GM12875 (cell line): ENCODE data around the gene SOX12.
A peak's percentile ranks its signal among the peaks of the same experiment; 100 is the strongest.

Source experiments
- H3K4me3 ChIP-seq: one replicate; pipeline ENCODE4 v1.5.1; 2011; ENCODE audit warnings: low read depth, low read length, control low read depth
- TF ChIP-seq, protein P1 (sequence below): IDR thresholded peaks from 2 replicates; pipeline ENCODE4 v1.5.1; 2011; ENCODE audit warnings: low read depth, mild to moderate bottlenecking, control low read depth, inconsistent platforms, low read length, moderate library complexity, borderline replicate concordance; ENCODE audit not compliant: insufficient read depth

Gene SOX12

DNA sequence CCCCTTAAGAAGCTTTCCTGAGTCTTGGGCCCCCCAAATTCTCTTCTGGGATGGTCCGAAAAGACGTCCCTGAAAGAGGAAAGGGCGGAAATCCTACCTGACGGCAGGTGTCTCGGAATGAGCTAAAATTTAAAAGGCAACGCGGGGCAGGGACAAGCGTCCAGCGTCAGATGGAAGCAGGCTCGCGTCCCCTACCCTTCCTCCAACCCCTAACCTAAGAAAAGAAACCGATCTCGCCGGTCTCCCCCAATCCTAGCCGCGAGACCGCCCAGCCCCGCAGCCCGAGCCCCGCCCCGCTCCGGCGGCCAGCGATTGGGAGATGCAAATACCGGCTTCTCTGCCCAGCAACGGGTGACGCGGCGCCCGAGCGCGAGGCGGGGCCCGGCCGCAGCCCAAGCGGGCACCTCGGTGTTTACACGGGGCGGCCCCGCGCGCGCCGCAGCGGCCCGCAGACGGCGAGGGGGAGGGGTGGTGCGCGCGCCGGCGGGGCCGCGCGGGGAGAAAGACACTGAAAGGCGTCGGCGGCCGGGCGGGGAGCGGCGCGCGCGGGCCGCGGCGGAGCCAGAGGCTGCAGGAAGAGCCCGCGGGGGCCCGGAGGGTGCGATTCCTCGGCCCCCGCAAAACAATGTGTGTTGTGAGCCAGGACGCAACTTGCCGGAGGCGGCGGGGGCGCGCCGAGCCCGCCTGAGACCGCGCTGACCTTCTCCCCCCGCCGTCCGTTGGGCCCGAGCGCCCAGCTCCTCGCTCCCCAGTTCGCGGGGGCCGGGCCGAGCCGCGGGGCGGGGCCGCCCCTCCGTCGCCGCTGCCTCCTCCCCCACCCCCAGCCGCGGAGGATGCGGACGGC, at the start of gene SOX12:
Gene SOX12 (plus strand): TSS at position 508 of the 844 bp plus-strand sequence. CDS start 373 bp downstream, outside the sequence.
- H3K4me3 ChIP-seq: peak within 1 kb of the TSS; percentile 61
- TF ChIP-seq, protein P1, sequence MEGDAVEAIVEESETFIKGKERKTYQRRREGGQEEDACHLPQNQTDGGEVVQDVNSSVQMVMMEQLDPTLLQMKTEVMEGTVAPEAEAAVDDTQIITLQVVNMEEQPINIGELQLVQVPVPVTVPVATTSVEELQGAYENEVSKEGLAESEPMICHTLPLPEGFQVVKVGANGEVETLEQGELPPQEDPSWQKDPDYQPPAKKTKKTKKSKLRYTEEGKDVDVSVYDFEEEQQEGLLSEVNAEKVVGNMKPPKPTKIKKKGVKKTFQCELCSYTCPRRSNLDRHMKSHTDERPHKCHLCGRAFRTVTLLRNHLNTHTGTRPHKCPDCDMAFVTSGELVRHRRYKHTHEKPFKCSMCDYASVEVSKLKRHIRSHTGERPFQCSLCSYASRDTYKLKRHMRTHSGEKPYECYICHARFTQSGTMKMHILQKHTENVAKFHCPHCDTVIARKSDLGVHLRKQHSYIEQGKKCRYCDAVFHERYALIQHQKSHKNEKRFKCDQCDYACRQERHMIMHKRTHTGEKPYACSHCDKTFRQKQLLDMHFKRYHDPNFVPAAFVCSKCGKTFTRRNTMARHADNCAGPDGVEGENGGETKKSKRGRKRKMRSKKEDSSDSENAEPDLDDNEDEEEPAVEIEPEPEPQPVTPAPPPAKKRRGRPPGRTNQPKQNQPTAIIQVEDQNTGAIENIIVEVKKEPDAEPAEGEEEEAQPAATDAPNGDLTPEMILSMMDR: no peak

DNA sequence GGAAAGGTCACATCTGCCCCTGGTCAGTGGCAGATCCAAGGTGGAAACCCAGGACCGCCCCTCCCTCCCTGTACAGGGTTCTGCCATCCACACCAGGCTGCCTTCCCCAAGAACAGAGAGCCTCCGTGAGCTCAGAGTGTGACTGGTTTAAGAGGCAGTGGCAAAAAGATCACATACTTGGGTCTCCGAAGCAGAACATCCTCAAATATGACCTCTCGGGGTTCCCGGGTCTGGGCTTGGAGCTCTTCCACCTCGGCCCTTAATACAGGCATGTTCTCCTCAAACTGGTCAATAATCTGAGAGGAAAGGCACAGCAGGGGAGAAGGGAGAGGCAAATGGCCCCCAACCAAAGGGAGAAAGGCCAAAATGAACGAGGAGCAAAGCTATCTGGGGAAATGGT, 49.6 kb upstream of the SOX12 start:
- TF ChIP-seq, protein P1: no peak
- no peak overlapping the region for H3K4me3 ChIP-seq

DNA sequence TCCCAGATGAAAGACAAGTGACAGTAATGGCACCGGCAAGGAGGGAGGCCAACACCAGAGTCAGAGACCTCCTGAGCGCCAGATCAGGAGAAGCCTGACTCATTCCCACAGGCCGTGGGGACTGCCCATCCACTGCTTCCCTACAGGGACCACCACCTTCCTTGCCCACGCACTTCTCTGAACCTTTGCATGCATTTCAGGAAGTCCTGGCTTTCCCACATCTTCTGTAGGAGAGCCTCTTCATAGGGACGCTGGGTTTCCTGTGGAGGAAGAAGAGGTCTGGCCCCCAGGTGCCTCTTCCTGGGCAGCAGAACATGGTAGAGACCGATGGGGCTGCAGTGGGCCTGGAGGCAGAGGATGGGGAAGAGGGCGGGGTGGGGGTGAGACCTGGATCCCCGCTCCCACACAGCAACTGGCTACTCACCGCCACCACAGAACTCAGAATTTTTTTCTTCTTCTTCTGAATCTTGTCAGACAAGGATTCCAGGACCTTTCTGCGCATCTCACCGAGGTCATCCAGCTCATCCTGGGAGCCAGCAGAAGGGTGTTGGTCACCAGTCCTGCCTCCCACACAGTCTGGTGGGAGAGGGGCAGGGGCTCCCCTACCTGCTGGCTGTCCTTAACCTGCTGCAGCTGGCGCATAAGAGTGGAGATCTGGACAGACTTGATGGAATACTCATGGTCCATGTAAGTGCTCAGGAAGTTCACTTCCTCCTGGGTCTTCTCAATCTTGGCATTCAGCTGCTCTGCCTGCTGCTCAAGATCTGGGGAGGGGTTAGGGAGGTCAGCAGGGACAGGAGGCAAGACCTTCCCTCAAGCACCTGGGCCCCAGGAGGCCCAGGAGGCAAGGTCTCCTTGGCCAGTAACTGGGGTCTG, 48.5 kb upstream of the SOX12 start:
- TF ChIP-seq, protein P1: no peak
- no peak overlapping the region for H3K4me3 ChIP-seq

DNA sequence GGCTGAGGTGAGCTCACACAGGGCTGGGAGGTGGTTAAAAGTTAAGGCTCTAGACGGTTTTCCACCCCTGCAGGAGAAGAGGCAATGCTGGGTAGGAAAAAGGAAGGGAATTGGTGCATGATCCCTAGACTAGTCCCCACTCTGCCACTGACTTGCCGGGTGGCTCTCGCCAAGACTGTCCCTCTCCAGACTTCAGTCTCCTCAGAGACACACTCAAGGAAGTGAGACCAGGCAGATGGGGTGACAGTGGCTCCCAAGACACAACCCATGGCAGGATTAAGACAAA, 47.9 kb upstream of the SOX12 start:
- H3K4me3 ChIP-seq: no peak overlapping the region
- TF ChIP-seq, protein P1: no peak

DNA sequence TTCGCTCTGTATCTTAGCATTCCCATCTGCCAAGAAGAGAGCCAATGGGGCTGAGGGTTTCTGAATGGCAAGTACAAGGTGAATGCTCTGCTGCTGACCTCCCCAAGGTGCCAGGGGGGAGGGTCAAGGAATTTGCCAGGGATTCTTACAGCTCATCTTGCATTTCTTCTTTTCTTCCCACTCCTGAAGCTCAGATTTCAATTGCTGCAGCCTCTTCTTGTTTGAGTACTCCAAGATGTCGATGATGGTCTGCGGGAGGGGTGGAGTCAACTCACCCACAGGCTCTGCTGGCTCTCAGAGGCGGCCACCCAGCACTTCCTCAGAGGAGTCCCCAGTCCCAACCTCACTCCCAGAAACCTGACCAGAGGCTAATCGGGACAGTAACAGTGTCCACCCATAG, 47.2 kb upstream of the SOX12 start:
- TF ChIP-seq, protein P1: no peak
- H3K4me3 ChIP-seq: no peak overlapping the region

DNA sequence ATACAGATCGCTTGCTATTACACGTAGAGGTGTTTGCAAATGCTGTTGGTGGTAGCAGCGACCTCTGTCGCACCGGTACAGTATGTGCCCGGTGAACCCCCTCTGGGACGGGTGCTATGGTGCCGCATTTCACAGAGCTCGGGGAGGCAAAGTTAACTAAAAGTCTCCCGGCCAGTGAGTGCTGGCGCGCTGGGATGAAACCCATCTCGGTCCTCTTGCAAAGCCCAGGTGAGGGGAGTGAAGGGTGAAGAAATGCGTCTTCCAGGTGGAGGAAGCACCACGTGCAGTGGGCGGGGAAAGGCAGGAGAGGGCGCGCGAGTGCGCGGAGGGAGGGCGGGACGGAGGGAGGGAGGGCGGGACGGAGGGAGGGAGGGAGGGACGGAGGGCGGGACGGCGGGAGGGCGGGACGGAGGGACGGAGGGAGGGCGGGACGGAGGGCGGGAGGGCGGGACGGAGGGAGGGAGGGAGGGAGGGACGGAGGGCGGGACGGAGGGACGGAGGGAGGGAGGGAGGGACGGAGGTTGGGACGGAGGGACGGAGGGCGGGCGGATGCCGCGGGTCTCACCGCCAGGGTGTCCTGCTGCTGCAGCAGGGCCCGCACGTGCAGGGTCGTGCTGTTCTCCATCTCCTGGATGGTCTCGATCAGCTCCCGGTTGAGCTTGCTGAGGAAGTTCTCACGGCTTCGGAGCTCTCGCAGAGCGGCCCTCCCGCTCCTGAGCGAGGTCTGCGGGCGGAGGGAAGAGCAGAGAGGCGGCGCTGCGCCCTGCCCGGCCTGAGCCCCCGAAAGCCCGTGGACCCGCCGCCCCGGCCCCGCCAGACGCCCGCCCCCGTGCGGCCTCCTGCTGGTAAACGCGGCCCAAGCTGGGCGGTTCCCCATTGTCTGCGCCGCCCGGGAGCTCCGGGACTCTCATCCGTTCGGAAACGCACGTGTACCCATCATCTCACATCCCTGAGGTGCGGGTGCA, 46.5 kb upstream of the SOX12 start:
- TF ChIP-seq, protein P1: no peak
- H3K4me3 ChIP-seq: no peak overlapping the region
